IMR-90 (cell line): ENCODE measurements around the gene PRKCH. TPM values are rescaled to one million over a fixed set of nuclear protein-coding genes. Genes with fewer than 3 reads are reported as not detected.

ENCODE experiments used
- ATAC-seq: fragments of 200-7000 bp; cut with Tn5 transposase; 2 replicates; pipeline ENCODE4 v1.9.1; 2020; ENCODE audit warnings: low read depth, mild to moderate bottlenecking, moderate library complexity
- BruUV-seq: library from RNA; stranded (reverse); fragments of 400-500 nt; replicated peaks from 2 replicates; lab custom pipeline; 2021; lab: Mats Ljungman, UMichigan
- CTCF ChIA-PET: fragments of 300-600 bp; formaldehyde crosslinking; extraction: SDS; loops from one replicate; lab custom pipeline; 2021; ENCODE audit warnings: antibody characterized with exemption; lab: Yijun Ruan, JAX
- POLR2A ChIA-PET: fragments of 300-600 bp; sonication (Branson Sonifier 250); formaldehyde crosslinking; loops from one replicate; lab custom pipeline; 2022; ENCODE audit warnings: antibody characterized with exemption; ENCODE audit not compliant: unreplicated experiment; lab: Charles Lee
- DNase-seq: peaks from one replicate; pipeline ENCODE4 v3.0.0; 2013
- H2AFZ ChIP-seq: replicated peaks from 2 replicates; pipeline ENCODE3; 2013; ENCODE audit warnings: low read length, mild to moderate bottlenecking; ENCODE audit not compliant: poor library complexity
- H2AK5ac ChIP-seq: 2 replicates; pipeline ENCODE4 v1.6.1; 2013; ENCODE audit warnings: low read depth, low read length, inconsistent platforms
- H2AK9ac ChIP-seq: replicated peaks from 2 replicates; pipeline ENCODE3; 2013; ENCODE audit warnings: mild to moderate bottlenecking, low read depth, low read length, moderate library complexity; ENCODE audit not compliant: poor library complexity
- H2BK120ac ChIP-seq: 2 replicates; pipeline ENCODE4 v1.6.1; 2013; ENCODE audit warnings: low read depth, low read length, inconsistent platforms
- H2BK15ac ChIP-seq: 3 replicates; pipeline ENCODE4 v1.6.1; 2013; ENCODE audit warnings: low read depth, low read length, inconsistent platforms
- H2BK20ac ChIP-seq: 2 replicates; pipeline ENCODE4 v1.6.1; 2013; ENCODE audit warnings: low read depth, mild to moderate bottlenecking, inconsistent platforms, low read length, moderate library complexity
- H2BK5ac ChIP-seq: 2 replicates; pipeline ENCODE4 v1.6.1; 2013; ENCODE audit warnings: mild to moderate bottlenecking, low read depth, low read length, inconsistent platforms; ENCODE audit not compliant: poor library complexity, severe bottlenecking
- H3K14ac ChIP-seq: replicated peaks from 2 replicates; pipeline ENCODE4 v1.6.1; 2013; ENCODE audit warnings: low read depth, low read length, inconsistent platforms
- H3K18ac ChIP-seq: 2 replicates; pipeline ENCODE4 v1.6.1; 2013; ENCODE audit warnings: low read depth, low read length, control low read depth
- H3K23ac ChIP-seq: 2 replicates; pipeline ENCODE4 v1.6.1; 2013; ENCODE audit warnings: low read depth, low read length, inconsistent platforms
- H3K27ac ChIP-seq: 2 replicates; pipeline ENCODE4 v1.5.1; 2013; ENCODE audit warnings: mild to moderate bottlenecking, control low read depth, low read length; ENCODE audit not compliant: insufficient read depth
- H3K27me3 ChIP-seq: 2 replicates; pipeline ENCODE4 v1.6.1; 2013; ENCODE audit warnings: low read length; ENCODE audit not compliant: control insufficient read depth, insufficient read depth
- H3K36me3 ChIP-seq: 2 replicates; pipeline ENCODE4 v1.6.1; 2013; ENCODE audit warnings: low read length, mixed read lengths; ENCODE audit not compliant: control insufficient read depth, insufficient read depth
- H3K4ac ChIP-seq: 2 replicates; pipeline ENCODE4 v1.6.1; 2013; ENCODE audit warnings: low read depth, low read length, inconsistent platforms
- H3K4me1 ChIP-seq: 2 replicates; pipeline ENCODE4 v1.6.1; 2013; ENCODE audit warnings: low read length, mixed read lengths; ENCODE audit not compliant: control insufficient read depth, insufficient read depth
- H3K4me2 ChIP-seq: 2 replicates; pipeline ENCODE4 v1.6.1; 2013; ENCODE audit warnings: low read depth, mild to moderate bottlenecking, control low read depth, low read length, moderate library complexity
- H3K4me3 ChIP-seq: 2 replicates; pipeline ENCODE4 v1.5.1; 2013; ENCODE audit warnings: low read depth, mild to moderate bottlenecking, control low read depth, low read length, moderate library complexity; ENCODE audit not compliant: insufficient read depth
- H3K56ac ChIP-seq: 2 replicates; pipeline ENCODE4 v1.6.1; 2013; ENCODE audit warnings: low read length, inconsistent platforms; ENCODE audit not compliant: insufficient read depth; ENCODE audit errors: extremely low read depth
- H3K79me1 ChIP-seq, 2 experiments: 2 replicates each; pipeline ENCODE4 v1.6.1; 2013; ENCODE audit warnings: low read length in 2 of 2, inconsistent platforms in 1 of 2, low read depth in 1 of 2
- H3K9ac ChIP-seq: 2 replicates; pipeline ENCODE4 v1.6.1; 2013; ENCODE audit warnings: low read depth, low read length, control low read depth
- H3K9me1 ChIP-seq: 2 replicates; pipeline ENCODE4 v1.6.1; 2013; ENCODE audit warnings: low read length, inconsistent platforms; ENCODE audit not compliant: insufficient read depth
- H3K9me3 ChIP-seq: 2 replicates; pipeline ENCODE4 v1.6.1; 2013; ENCODE audit warnings: low read length; ENCODE audit not compliant: control insufficient read depth, insufficient read depth
- H4K20me1 ChIP-seq: 2 replicates; pipeline ENCODE4 v1.6.1; 2013; ENCODE audit warnings: low read length, inconsistent platforms; ENCODE audit not compliant: insufficient read depth
- H4K5ac ChIP-seq: 2 replicates; pipeline ENCODE4 v1.6.1; 2013; ENCODE audit warnings: mild to moderate bottlenecking, low read depth, low read length, control low read depth
- H4K8ac ChIP-seq, 2 experiments: 2 replicates each; pipeline ENCODE4 v1.6.1; 2013; ENCODE audit warnings: low read depth in 2 of 2, low read length in 2 of 2, control low read depth in 1 of 2, inconsistent platforms in 1 of 2
- H4K91ac ChIP-seq: 2 replicates; pipeline ENCODE4 v1.6.1; 2013; ENCODE audit warnings: low read depth, low read length, inconsistent platforms; ENCODE audit not compliant: insufficient read depth
- BHLHE40 ChIP-seq: fragments of 150-350 bp; IDR thresholded peaks from 2 replicates; pipeline ENCODE4 v1.6.1; 2016; ENCODE audit warnings: mild to moderate bottlenecking, low read depth, low read length
- FOS ChIP-seq: fragments of 150-350 bp; IDR thresholded peaks from 2 replicates; pipeline ENCODE4 v1.6.1; 2016; ENCODE audit warnings: low read depth, low read length
- MAZ ChIP-seq: IDR thresholded peaks from 2 replicates; pipeline ENCODE4 v1.6.1; 2012; ENCODE audit warnings: low read depth, mild to moderate bottlenecking, low read length, improper control_type of control experiment, moderate library complexity, borderline replicate concordance
- MXI1 ChIP-seq: IDR thresholded peaks from 2 replicates; pipeline ENCODE4 v1.6.1; 2012; ENCODE audit warnings: low read depth, mild to moderate bottlenecking, low read length, moderate library complexity, borderline replicate concordance
- NFE2L2 ChIP-seq: fragments of 150-350 bp; IDR thresholded peaks from 2 replicates; pipeline ENCODE4 v1.6.1; 2016; ENCODE audit warnings: low read depth, mild to moderate bottlenecking, low read length
- POLR2A ChIP-seq: IDR thresholded peaks from 2 replicates; pipeline ENCODE4 v1.6.1; 2012; ENCODE audit warnings: mild to moderate bottlenecking, low read depth, low read length
- RAD21 ChIP-seq: IDR thresholded peaks from 2 replicates; pipeline ENCODE4 v1.6.1; 2012; ENCODE audit warnings: low read length, improper control_type of control experiment
- RFX5 ChIP-seq: IDR thresholded peaks from 2 replicates; pipeline ENCODE4 v1.8.0; 2012; ENCODE audit warnings: low read depth, mild to moderate bottlenecking, low read length, moderate library complexity
- SMC3 ChIP-seq: fragments of 150-350 bp; IDR thresholded peaks from 2 replicates; pipeline ENCODE4 v1.6.1; 2016; ENCODE audit warnings: low read depth, mild to moderate bottlenecking, antibody characterized with exemption, low read length, moderate library complexity
- WGBS, 2 experiments: methylation state at CpG; one replicate each; pipeline versions ENCODE4 v1.1.5 to v1.1.7; 2013; ENCODE audit warnings: missing lambda C conversion rate in 2 of 2; ENCODE audit not compliant: insufficient read length in 1 of 2; ENCODE audit errors: extremely low coverage in 2 of 2; 5-methylcytosine and 5-hydroxymethylcytosine counted together
- dilution Hi-C: fragments of 300-500 bp; cut with HindIII; formaldehyde crosslinking; loops from one replicate; pipeline ENCODE4 v1.14.3; 2018; ENCODE audit warnings: low sequenced_read_pairs; ENCODE audit not compliant: unreplicated experiment
- in situ Hi-C: fragments of 300-500 bp; cut with MboI; formaldehyde crosslinking; loops from 3 replicates; pipeline ENCODE4 v1.14.3; 2019; ENCODE audit warnings: low sequenced_read_pairs, inconsistent platforms, mixed read lengths
- intact Hi-C: fragments of 100-400 bp; cut with micrococcal nuclease; formaldehyde crosslinking; loops from 2 replicates; pipeline ENCODE4 v1.10.0; 2022
- polyA plus RNA-seq, 3 experiments: library from polyadenylated mRNA; depleted of rRNA; stranded (reverse); fragments of >200 nt; gene quantifications; 2 replicates each; pipeline ENCODE4 v1.2.3, GENCODE V29; 2012; ENCODE audit warnings: low replicate concordance in 1 of 3
- total RNA-seq: library from RNA; depleted of rRNA; stranded (reverse); fragments of >200 nt; gene quantifications from 2 replicates; pipeline ENCODE4 v1.2.3, GENCODE V29; 2012
- TF ChIP-seq, protein P1 (sequence below): conservative IDR thresholded peaks from 2 replicates; pipeline ENCODE4 v1.5.1; 2012; ENCODE audit warnings: mild to moderate bottlenecking, low read depth, low read length, improper control_type of control experiment

The PRKCH gene
- total and polyA plus RNA-seq, 2 of the 4 experiments (the other 2 are of a cell fraction), result 1.6 to 2.3 TPM

DNA sequence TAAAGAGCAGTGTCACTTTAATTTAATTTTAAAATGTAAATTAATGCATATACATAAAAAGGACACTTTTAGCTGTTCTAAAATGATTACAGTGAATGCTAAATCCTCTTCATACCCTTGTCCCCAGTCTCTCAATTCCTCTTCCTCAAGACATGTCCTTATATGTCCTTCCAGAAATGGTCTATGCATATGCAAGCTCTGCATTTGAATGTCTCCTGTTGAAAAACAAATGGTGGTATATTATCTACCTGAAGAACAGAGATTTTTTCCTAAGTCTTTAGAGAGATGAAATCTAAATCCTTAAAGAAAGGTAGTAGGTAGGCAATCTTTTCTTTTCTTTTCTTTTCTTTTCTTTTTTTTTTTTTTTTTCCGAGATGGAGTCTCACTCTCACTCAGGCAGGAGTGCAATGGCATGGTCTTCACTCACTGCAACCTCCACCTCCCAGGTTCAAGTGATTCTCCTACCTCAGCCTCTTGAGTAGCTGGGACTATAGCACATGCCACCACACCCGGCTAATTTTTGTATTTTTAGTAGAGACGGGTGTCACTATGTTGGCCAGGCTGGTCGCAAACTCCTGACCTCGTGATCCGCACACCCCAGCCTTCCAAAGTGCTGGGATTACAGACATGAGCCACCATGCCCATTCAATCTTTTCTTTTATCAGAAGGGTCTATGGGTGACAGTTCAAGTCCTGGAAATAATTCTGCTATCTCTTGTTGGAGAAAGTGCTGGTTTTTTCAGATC, 180.5 kb downstream of the PRKCH start:
- Histone ChIP-seq H3K9me1 (no peaks in the 10 kb centered on the region), H4K5ac (no peak overlapping the region), H2BK20ac (no peak overlapping the region), H4K8ac (no peak overlapping the region), H3K4me1 (peaks cover 18% of the 10 kb centered on the region), H4K91ac (no peak overlapping the region), H3K27ac (no peak overlapping the region), H2AFZ (no peak overlapping the region), H4K20me1 (no peaks in the 10 kb centered on the region), H3K14ac (no peak overlapping the region), H3K4me3 (no peak overlapping the region), H3K18ac (no peak overlapping the region), H2BK5ac (no peak overlapping the region), H2AK9ac (no peak overlapping the region), H3K23ac (no peak overlapping the region), H2AK5ac (no peak overlapping the region), H3K79me1 (no peaks in the 10 kb centered on the region), H3K56ac (no peak overlapping the region), H3K9ac (no peak overlapping the region), H3K9me3 (no peaks in the 10 kb centered on the region), H3K36me3 (no peaks in the 10 kb centered on the region), H3K4ac (no peak overlapping the region), H2BK120ac (no peak overlapping the region), H3K27me3 (no peaks in the 10 kb centered on the region), H3K4me2 (no peak overlapping the region), H2BK15ac (no peak overlapping the region)
- POLR2A ChIA-PET, result no interaction called here
- TF ChIP-seq RAD21 (no peak), SMC3 (no peak), RFX5 (no peak), NFE2L2 (no peak), FOS (no peak), BHLHE40 (no peak), MAZ (no peak), POLR2A (no peak), MXI1 (no peak)
- TF ChIP-seq, protein P1, sequence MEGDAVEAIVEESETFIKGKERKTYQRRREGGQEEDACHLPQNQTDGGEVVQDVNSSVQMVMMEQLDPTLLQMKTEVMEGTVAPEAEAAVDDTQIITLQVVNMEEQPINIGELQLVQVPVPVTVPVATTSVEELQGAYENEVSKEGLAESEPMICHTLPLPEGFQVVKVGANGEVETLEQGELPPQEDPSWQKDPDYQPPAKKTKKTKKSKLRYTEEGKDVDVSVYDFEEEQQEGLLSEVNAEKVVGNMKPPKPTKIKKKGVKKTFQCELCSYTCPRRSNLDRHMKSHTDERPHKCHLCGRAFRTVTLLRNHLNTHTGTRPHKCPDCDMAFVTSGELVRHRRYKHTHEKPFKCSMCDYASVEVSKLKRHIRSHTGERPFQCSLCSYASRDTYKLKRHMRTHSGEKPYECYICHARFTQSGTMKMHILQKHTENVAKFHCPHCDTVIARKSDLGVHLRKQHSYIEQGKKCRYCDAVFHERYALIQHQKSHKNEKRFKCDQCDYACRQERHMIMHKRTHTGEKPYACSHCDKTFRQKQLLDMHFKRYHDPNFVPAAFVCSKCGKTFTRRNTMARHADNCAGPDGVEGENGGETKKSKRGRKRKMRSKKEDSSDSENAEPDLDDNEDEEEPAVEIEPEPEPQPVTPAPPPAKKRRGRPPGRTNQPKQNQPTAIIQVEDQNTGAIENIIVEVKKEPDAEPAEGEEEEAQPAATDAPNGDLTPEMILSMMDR, result no peak
- ATAC-seq (no peak), DNase-seq (no peak)
- BruUV-seq, result no TSS peak
- dilution Hi-C loops, result no loop called here
- CTCF ChIA-PET, result no interaction called here
- WGBS, 2 experiments, result 85% methylated on average over 5 of the region's 6 CpGs; no CpG with 5 or more reads in 1 of the 2 experiments
- intact Hi-C loops, result no loop called here
- in situ Hi-C loops, result no loop called here
